K562 (cell line): ENCODE data around the gene SVIP. TPM values are rescaled to one million over a fixed set of nuclear protein-coding genes. Genes with fewer than 3 reads are reported as not detected.

Experiments
- ATF3 ChIP-seq, 2 experiments: fragments of 450-650 bp in 1 of 2; sonication (generic) in 1 of 2; formaldehyde crosslinking in 1 of 2; IDR thresholded peaks in 1 of 2; conservative IDR thresholded peaks in 1 of 2; 2 replicates each; pipeline versions ENCODE4 v1.6.1 to v1.8.1; 2016 to 2023; ENCODE audit warnings: mild to moderate bottlenecking in 2 of 2, moderate library complexity in 2 of 2, inconsistent platforms in 1 of 2, missing genetic modification reagents in 1 of 2
- CXXC5 ChIP-seq: fragments of 250-450 bp; sonication (Bioruptor Pico); IDR thresholded peaks from 2 replicates; pipeline ENCODE4 v1.8.0; 2022; ENCODE audit warnings: inconsistent platforms, mild to moderate bottlenecking, moderate library complexity
- E2F1 ChIP-seq: sonication (generic); formaldehyde crosslinking; IDR thresholded peaks from 2 replicates; pipeline ENCODE4 v1.8.1; 2023; ENCODE audit warnings: mild to moderate bottlenecking, missing genetic modification reagents, moderate library complexity
- ETS1 ChIP-seq: conservative IDR thresholded peaks from 2 replicates; pipeline ENCODE4 v1.6.1; 2011; ENCODE audit warnings: low read depth, mild to moderate bottlenecking, low read length; ENCODE audit not compliant: control insufficient read depth
- EZH2 ChIP-seq: IDR thresholded peaks from 2 replicates; pipeline ENCODE4 v1.6.1; 2012; ENCODE audit warnings: low read depth, mild to moderate bottlenecking, inconsistent platforms, low read length, borderline replicate concordance
- HSF4 ChIP-seq: fragments of 250-450 bp; sonication (Bioruptor Pico); IDR thresholded peaks from 2 replicates; pipeline ENCODE4 v2.1.2; 2022; ENCODE audit warnings: mild to moderate bottlenecking, moderate library complexity, borderline replicate concordance
- ILF3 ChIP-seq: fragments of 450-650 bp; IDR thresholded peaks from 2 replicates; pipeline ENCODE4 v1.6.1; 2018; ENCODE audit warnings: antibody characterized with exemption, mild to moderate bottlenecking, moderate library complexity, borderline replicate concordance
- MYC ChIP-seq, 2 experiments: fragments of 250-450 bp in 1 of 2; sonication (Bioruptor Pico) in 1 of 2; IDR thresholded peaks; 2 replicates each; pipeline versions ENCODE4 v1.5.1 to v1.6.1; 2012 to 2021; ENCODE audit warnings: low read depth in 2 of 2, borderline replicate concordance in 1 of 2, improper control_type of control experiment in 1 of 2, low read length in 1 of 2, mild to moderate bottlenecking in 1 of 2, moderate library complexity in 1 of 2
- POLR2AphosphoS2 ChIP-seq: IDR thresholded peaks from 2 replicates; pipeline ENCODE4 v1.6.1; 2012; ENCODE audit warnings: low read length, improper control_type of control experiment
- PTRF ChIP-seq: fragments of 450-650 bp; IDR thresholded peaks from 2 replicates; pipeline ENCODE4 v1.6.1; 2016; ENCODE audit warnings: mild to moderate bottlenecking, missing genetic modification characterization, missing compliant biosample characterization
- PYGO2 ChIP-seq: fragments of 450-650 bp; IDR thresholded peaks from 2 replicates; pipeline ENCODE4 v1.6.1; 2016; ENCODE audit warnings: mild to moderate bottlenecking, missing genetic modification characterization, moderate library complexity, missing compliant biosample characterization
- RAD21 ChIP-seq, 2 experiments: fragments of 250-450 bp in 1 of 2; fragments of 450-650 bp in 1 of 2; sonication (Bioruptor Pico) in 1 of 2; formaldehyde crosslinking in 1 of 2; IDR thresholded peaks in 1 of 2; conservative IDR thresholded peaks in 1 of 2; 2 replicates each; pipeline versions ENCODE4 v1.4.0 to v1.8.0; 2020 to 2022; ENCODE audit warnings: mild to moderate bottlenecking in 2 of 2, moderate library complexity in 1 of 2
- RCOR1 ChIP-seq, 2 experiments: IDR thresholded peaks; 2 replicates each; pipeline ENCODE4 v1.6.1; 2012; ENCODE audit warnings: low read depth in 2 of 2, low read length in 2 of 2, borderline replicate concordance in 1 of 2, improper control_type of control experiment in 1 of 2
- RHOXF2B ChIP-seq: fragments of 250-450 bp; sonication (Bioruptor Pico); conservative IDR thresholded peaks from 2 replicates; pipeline ENCODE4 v1.5.1; 2021
- RUNX1 ChIP-seq: sonication (generic); IDR thresholded peaks from 2 replicates; pipeline ENCODE4 v1.6.1; 2016; ENCODE audit warnings: antibody characterized with exemption, low read depth
- SAFB2 ChIP-seq: fragments of 200-400 bp; formaldehyde crosslinking; IDR thresholded peaks from 2 replicates; pipeline ENCODE4 v1.6.1; 2018; ENCODE audit warnings: borderline replicate concordance, low read length, low read depth, moderate library complexity; ENCODE audit not compliant: severe bottlenecking
- TBP ChIP-seq: optimal IDR thresholded peaks from 2 replicates; pipeline ENCODE3; 2011; ENCODE audit warnings: low read depth, low read length, improper control_type of control experiment
- XRCC3 ChIP-seq: fragments of 450-650 bp; IDR thresholded peaks from 2 replicates; pipeline ENCODE4 v1.6.1; 2017; ENCODE audit warnings: mild to moderate bottlenecking, moderate library complexity
- ZNF12 ChIP-seq: sonication (generic); formaldehyde crosslinking; IDR thresholded peaks from 2 replicates; pipeline ENCODE4 v1.4.0; 2020; ENCODE audit warnings: mild to moderate bottlenecking, missing genetic modification reagents
- ZNF740 ChIP-seq, 3 experiments: fragments of 200-800 bp in 1 of 3; sonication (Bioruptor generic) in 1 of 3; sonication (generic) in 1 of 3; formaldehyde crosslinking in 1 of 3; IDR thresholded peaks; 2 replicates each; pipeline versions ENCODE4 v1.6.1 to v1.8.0; 2016 to 2022; ENCODE audit warnings: mild to moderate bottlenecking in 2 of 3, missing compliant biosample characterization in 2 of 3, missing genetic modification characterization in 2 of 3, missing genetic modification reagents in 1 of 3
- polyA plus RNA-seq, 8 experiments: library from polyadenylated mRNA; depleted of rRNA in 4 of 8; stranded (reverse) in 5 of 8; unstranded in 3 of 8; fragments of >200 nt; fragmentation: Nextera tagmentation in 2 of 8; fragmentation: Illumina TruSeq in 1 of 8; extraction: Ambion mirVana in 2 of 8; extraction: Trizol in 1 of 8; gene quantifications; 2 replicates each; pipeline versions ENCODE4 v1.2.1 to v1.2.3, GENCODE V29; 2011 to 2014; ENCODE audit warnings: inconsistent platforms in 1 of 8, missing spikeins in 1 of 8
- total RNA-seq, 7 experiments: library from RNA; depleted of rRNA in 6 of 7; stranded (reverse); fragments of >200 nt in 6 of 7; fragmentation: Illumina TruSeq in 2 of 7; extraction: Trizol in 2 of 7; gene quantifications; 2 replicates each; pipeline versions ENCODE4 v1.2.1 to v1.2.3, GENCODE V29; 2011 to 2021; ENCODE audit warnings: low replicate concordance in 1 of 7

SVIP gene
- total and polyA plus RNA-seq, 9 of the 15 experiments (the other 6 are each of a cell fraction or from before 2014, with no cell fraction given): 17.9 to 62.5 (median 47.5) TPM

GRCh38 chr11:22829231-22830081 lies at the start of gene SVIP (continued):
- TF ChIP-seq PTRF (no peak), E2F1 (CRISPR knock-in tag) (peak; percentile 56; the same call in 1 of the 2 replicates), HSF4 (CRISPR knock-in tag) (no peak), ZNF740 (CRISPR knock-in tag; IDR thresholded peaks at IDR 0.05) (0 out of 2 replicates have a peak, but pooled peaks have one; percentile 64), ZNF740 (tag; IDR thresholded peaks at IDR 0.05) (no peak; a peak in 1 of 4 replicates), PYGO2 (tag) (no peak), EZH2 (no peak), RAD21 (CRISPR knock-in tag; conservative IDR thresholded peaks at IDR 0.05 in 1 of 2, IDR thresholded peaks at IDR 0.05 in 1 of 2) (peak in 1 of 2 experiments; percentile 45; a peak in 2 of 4 replicates), ETS1 (peak; percentile 66), RUNX1 (no peak), SAFB2 (no peak), POLR2AphosphoS2 (no peak), ZNF12 (CRISPR knock-in tag) (0 out of 2 replicates have a peak, but pooled peaks have one; percentile 31), RCOR1 (IDR thresholded peaks at IDR 0.05; ENCODE audit: borderline replicate concordance in 1 of 2, low read depth in 2 of 2, low read length in 2 of 2) (peak; percentile 24 to 66; a peak in 1 of 4 replicates), XRCC3 (no peak), MYC (IDR thresholded peaks at IDR 0.05; ENCODE audit: low read depth, low read length) (no peak; the same call in none of the 2 replicates), MYC (CRISPR knock-in tag; IDR thresholded peaks at IDR 0.05; ENCODE audit: borderline replicate concordance, low read depth) (no peak), CXXC5 (CRISPR knock-in tag) (peak; percentile 79), ILF3 (no peak), ATF3 (IDR thresholded peaks at IDR 0.05) (no peak), ATF3 (CRISPR knock-in tag; conservative IDR thresholded peaks at IDR 0.05) (0 out of 2 replicates have a peak, but pooled peaks have one; percentile 26), RHOXF2B (CRISPR knock-in tag) (no peak), TBP (peak; percentile 53)
